ENCODE results near the gene CDT1.

Gene CDT1

GRCh38 chr16:88790312-88791211, 13.0 kb upstream of the CDT1 start:
- no peak for DNase-seq (ENCODE audit: low read depth)
- no peak overlapping the region for H3K4me3 ChIP-seq (ENCODE audit: low read depth, low read length)
- TF ChIP-seq CTCF (IDR thresholded peaks at IDR 0.05; ENCODE audit: control insufficient read depth, extremely low read depth, insufficient read depth): no peak

- no peak overlapping the region for H3K4me3 ChIP-seq (ENCODE audit: low read depth, low read length)
- DNase-seq (ENCODE audit: low read depth): no peak
Measured at GRCh38 chr16:88792078-88792550, 11.5 kb upstream of the CDT1 start.

GRCh38 chr16:88792668-88793250, 10.8 kb upstream of the CDT1 start:
- no peak for TF ChIP-seq CTCF (IDR thresholded peaks at IDR 0.05; ENCODE audit: control insufficient read depth, extremely low read depth, insufficient read depth)
- H3K4me3 ChIP-seq (ENCODE audit: low read depth, low read length): no peak overlapping the region
- no peak for DNase-seq (ENCODE audit: low read depth)

More at GRCh38 chr16:88792078-88792550, 11.5 kb upstream of the CDT1 start:
- TF ChIP-seq CTCF (IDR thresholded peaks at IDR 0.05; ENCODE audit: control insufficient read depth, extremely low read depth, insufficient read depth): no peak

GRCh38 chr16:88793251-88793954, 10.2 kb upstream of the CDT1 start:
- no peak for DNase-seq (ENCODE audit: low read depth)
- H3K4me3 ChIP-seq (ENCODE audit: low read depth, low read length): no peak overlapping the region
- TF ChIP-seq CTCF (IDR thresholded peaks at IDR 0.05; ENCODE audit: control insufficient read depth, extremely low read depth, insufficient read depth): no peak

GRCh38 chr16:88796278-88796677, 7.3 kb upstream of the CDT1 start:
- no peak for TF ChIP-seq CTCF (IDR thresholded peaks at IDR 0.05; ENCODE audit: control insufficient read depth, extremely low read depth, insufficient read depth)
- no peak overlapping the region for H3K4me3 ChIP-seq (ENCODE audit: low read depth, low read length)
- DNase-seq (ENCODE audit: low read depth): no peak

GRCh38 chr16:88798073-88798472, 5.5 kb upstream of the CDT1 start:
- no peak for DNase-seq (ENCODE audit: low read depth)
- no peak overlapping the region for H3K4me3 ChIP-seq (ENCODE audit: low read depth, low read length)
- TF ChIP-seq CTCF (IDR thresholded peaks at IDR 0.05; ENCODE audit: control insufficient read depth, extremely low read depth, insufficient read depth): no peak

All from LNCaP clone FGC (cell line).